ENCODE data around the gene GRM2.

GRM2 gene

GRCh38 chr3:51682526-51682925, 24.3 kb upstream of the GRM2 start:
- H3K27me3 ChIP-seq (replicated peaks; ENCODE audit: insufficient read depth, low read length), result no peaks in the 10 kb centered on the region
- H3K9me2 ChIP-seq (replicated peaks; ENCODE audit: insufficient read depth, low read length), result no peaks in the 10 kb centered on the region
- TF ChIP-seq, protein P1, sequence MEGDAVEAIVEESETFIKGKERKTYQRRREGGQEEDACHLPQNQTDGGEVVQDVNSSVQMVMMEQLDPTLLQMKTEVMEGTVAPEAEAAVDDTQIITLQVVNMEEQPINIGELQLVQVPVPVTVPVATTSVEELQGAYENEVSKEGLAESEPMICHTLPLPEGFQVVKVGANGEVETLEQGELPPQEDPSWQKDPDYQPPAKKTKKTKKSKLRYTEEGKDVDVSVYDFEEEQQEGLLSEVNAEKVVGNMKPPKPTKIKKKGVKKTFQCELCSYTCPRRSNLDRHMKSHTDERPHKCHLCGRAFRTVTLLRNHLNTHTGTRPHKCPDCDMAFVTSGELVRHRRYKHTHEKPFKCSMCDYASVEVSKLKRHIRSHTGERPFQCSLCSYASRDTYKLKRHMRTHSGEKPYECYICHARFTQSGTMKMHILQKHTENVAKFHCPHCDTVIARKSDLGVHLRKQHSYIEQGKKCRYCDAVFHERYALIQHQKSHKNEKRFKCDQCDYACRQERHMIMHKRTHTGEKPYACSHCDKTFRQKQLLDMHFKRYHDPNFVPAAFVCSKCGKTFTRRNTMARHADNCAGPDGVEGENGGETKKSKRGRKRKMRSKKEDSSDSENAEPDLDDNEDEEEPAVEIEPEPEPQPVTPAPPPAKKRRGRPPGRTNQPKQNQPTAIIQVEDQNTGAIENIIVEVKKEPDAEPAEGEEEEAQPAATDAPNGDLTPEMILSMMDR (IDR thresholded peaks at IDR 0.05; ENCODE audit: low read length), result no peak
- TF ChIP-seq EZH2 (optimal IDR thresholded peaks at IDR 0.05; ENCODE audit: low read depth, low read length) (no peak), EZH2phosphoT487 (IDR thresholded peaks at IDR 0.05; ENCODE audit: low read length) (no peak)
- no peaks in the 10 kb centered on the region for H3K9me3 ChIP-seq (replicated peaks; ENCODE audit: insufficient read depth, low read length)
- no peak overlapping the region for H3K9ac ChIP-seq (ENCODE audit: low read length)
- H3K27ac ChIP-seq (ENCODE audit: low read length), result no peak overlapping the region
- peaks cover 38% of the 10 kb centered on the region for H3K4me1 ChIP-seq (ENCODE audit: low read length)
- H3K36me3 ChIP-seq (replicated peaks; ENCODE audit: insufficient read depth, low read length), result 0 out of 2 replicates have a peak, but pooled peaks cover 2% of the 10 kb centered on the region
- no peak overlapping the region for H3K4me3 ChIP-seq (ENCODE audit: low read length)
- H3F3A ChIP-seq (ENCODE audit: insufficient read depth, low read length), result peaks cover 13% of the 10 kb centered on the region
- peaks cover 21% of the 10 kb centered on the region for H3K79me2 ChIP-seq (ENCODE audit: low read length)
- H2AFZ ChIP-seq (ENCODE audit: low read length), result no peak overlapping the region
- H3K4me2 ChIP-seq (ENCODE audit: low read depth, low read length), result no peak overlapping the region
- H4K20me1 ChIP-seq (ENCODE audit: insufficient read depth, low read length), result no peaks in the 10 kb centered on the region
- no peak for DNase-seq

- TF ChIP-seq, protein P1 (IDR thresholded peaks at IDR 0.05; ENCODE audit: low read length), result no peak
- TF ChIP-seq EZH2phosphoT487 (IDR thresholded peaks at IDR 0.05; ENCODE audit: low read length), result no peak
- TF ChIP-seq EZH2 (optimal IDR thresholded peaks at IDR 0.05; ENCODE audit: low read depth, low read length), result no peak
- Histone ChIP-seq H3K4me1 (ENCODE audit: low read length) (peaks cover 38% of the 10 kb centered on the region), H3K27ac (ENCODE audit: low read length) (no peak overlapping the region), H4K20me1 (ENCODE audit: insufficient read depth, low read length) (no peaks in the 10 kb centered on the region), H3F3A (ENCODE audit: insufficient read depth, low read length) (peaks cover 13% of the 10 kb centered on the region), H3K9me3 (replicated peaks; ENCODE audit: insufficient read depth, low read length) (no peaks in the 10 kb centered on the region), H3K36me3 (replicated peaks; ENCODE audit: insufficient read depth, low read length) (0 out of 2 replicates have a peak, but pooled peaks cover 2% of the 10 kb centered on the region), H3K9ac (ENCODE audit: low read length) (no peak overlapping the region), H3K27me3 (replicated peaks; ENCODE audit: insufficient read depth, low read length) (no peaks in the 10 kb centered on the region), H3K79me2 (ENCODE audit: low read length) (peaks cover 27% of the 10 kb centered on the region), H3K9me2 (replicated peaks; ENCODE audit: insufficient read depth, low read length) (no peaks in the 10 kb centered on the region), H3K4me2 (ENCODE audit: low read depth, low read length) (no peak overlapping the region), H2AFZ (ENCODE audit: low read length) (no peak overlapping the region), H3K4me3 (ENCODE audit: low read length) (no peak overlapping the region)
- no peak for DNase-seq
Measured at GRCh38 chr3:51683566-51683965, 23.3 kb upstream of the GRM2 start.

DNA sequence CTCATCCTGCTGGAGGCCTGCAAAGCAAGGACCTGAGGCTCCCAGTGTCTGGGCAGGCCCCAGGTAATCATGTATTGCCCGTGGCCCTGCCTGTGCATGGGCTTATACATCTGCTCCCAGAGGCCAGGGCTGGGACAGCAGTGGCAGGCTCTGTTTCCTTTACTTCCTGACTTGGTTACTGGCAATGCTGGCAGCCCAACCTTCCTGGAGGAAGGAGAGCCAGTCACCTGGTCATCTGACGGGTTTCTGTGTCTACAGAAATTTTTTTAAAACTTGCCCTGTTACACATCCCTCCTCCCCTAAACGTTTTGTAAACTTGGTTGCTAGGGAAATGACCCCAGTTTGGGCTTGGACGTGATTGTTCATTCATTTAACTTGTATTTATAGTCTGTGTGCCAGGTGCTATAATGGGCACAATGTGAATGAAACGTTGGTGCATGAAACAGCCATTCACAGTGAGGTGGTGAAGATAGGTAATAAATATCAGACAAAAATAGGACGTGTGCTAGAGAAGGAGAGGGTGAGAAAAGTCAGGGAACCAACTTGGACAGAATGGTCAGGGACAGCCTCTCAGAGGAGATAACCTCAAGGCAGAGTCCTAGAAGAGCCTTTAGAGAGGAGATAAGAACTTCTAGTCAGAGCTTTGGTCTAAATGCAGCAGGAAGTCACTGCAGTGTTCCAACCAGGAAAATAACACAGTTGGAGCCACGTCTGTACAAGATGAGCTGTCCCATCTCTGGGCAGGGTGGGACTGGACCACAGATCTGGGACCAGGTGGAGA, 21.7 kb upstream of the GRM2 start:
- Histone ChIP-seq H3K4me3 (ENCODE audit: low read length) (no peak overlapping the region), H3F3A (ENCODE audit: insufficient read depth, low read length) (peaks cover 13% of the 10 kb centered on the region), H3K27me3 (replicated peaks; ENCODE audit: insufficient read depth, low read length) (no peaks in the 10 kb centered on the region), H3K4me2 (ENCODE audit: low read depth, low read length) (no peak overlapping the region), H3K9me2 (replicated peaks; ENCODE audit: insufficient read depth, low read length) (no peaks in the 10 kb centered on the region), H3K4me1 (ENCODE audit: low read length) (peaks cover 38% of the 10 kb centered on the region), H3K9ac (ENCODE audit: low read length) (no peak overlapping the region), H4K20me1 (ENCODE audit: insufficient read depth, low read length) (no peaks in the 10 kb centered on the region), H2AFZ (ENCODE audit: low read length) (no peak overlapping the region), H3K79me2 (ENCODE audit: low read length) (peaks cover 27% of the 10 kb centered on the region), H3K9me3 (replicated peaks; ENCODE audit: insufficient read depth, low read length) (no peaks in the 10 kb centered on the region), H3K36me3 (replicated peaks; ENCODE audit: insufficient read depth, low read length) (0 out of 2 replicates have a peak, but pooled peaks cover 2% of the 10 kb centered on the region), H3K27ac (ENCODE audit: low read length) (no peak overlapping the region)
- no peak for DNase-seq
- TF ChIP-seq EZH2 (optimal IDR thresholded peaks at IDR 0.05; ENCODE audit: low read depth, low read length) (no peak), EZH2phosphoT487 (IDR thresholded peaks at IDR 0.05; ENCODE audit: low read length) (no peak)
- TF ChIP-seq, protein P1 (IDR thresholded peaks at IDR 0.05; ENCODE audit: low read length), result no peak

Data from MM.1S (cell line).